ENCODE data around the gene CDCP1.

GRCh38 chr3:45083023-45083422 lies 63.2 kb downstream of the CDCP1 start:
- TF ChIP-seq CTCF (IDR thresholded peaks at IDR 0.05) = no peak
- no peak for TF ChIP-seq POLR2A (IDR thresholded peaks at IDR 0.05)

All from stomach (tissue), 4 donors.